Suppressor macrophage treated with lipopolysaccharide for 4 hours (primary cell): Measurements from ENCODE around the gene DDAH1.

ENCODE experiments used
- DNase-seq: peaks from one replicate; pipeline ENCODE4 v3.0.0-alpha.2; 2020

DDAH1 gene

DNA sequence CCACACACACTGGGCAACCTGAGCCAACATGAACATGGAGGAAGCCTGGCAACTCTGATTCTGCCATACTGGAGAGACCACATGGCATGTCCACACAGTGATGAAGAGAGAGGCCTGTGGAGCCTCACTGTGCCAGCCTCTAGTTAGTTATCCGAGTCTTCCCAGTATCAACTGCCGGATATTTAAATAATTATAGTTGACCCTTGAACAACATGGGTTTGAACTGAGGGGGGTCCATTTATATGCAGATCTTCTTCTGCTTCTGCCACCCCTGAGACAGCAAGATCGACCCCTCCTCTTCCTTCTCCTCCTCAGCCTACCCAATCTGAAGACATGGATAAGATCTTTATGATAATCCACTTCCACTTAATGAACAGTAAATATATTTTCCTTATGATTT is 27.8 kb downstream of the DDAH1 start:
- no peak for DNase-seq

GRCh38 chr1:85433096-85433495 is 31.9 kb downstream of the DDAH1 start:
- no peak for DNase-seq

DNA sequence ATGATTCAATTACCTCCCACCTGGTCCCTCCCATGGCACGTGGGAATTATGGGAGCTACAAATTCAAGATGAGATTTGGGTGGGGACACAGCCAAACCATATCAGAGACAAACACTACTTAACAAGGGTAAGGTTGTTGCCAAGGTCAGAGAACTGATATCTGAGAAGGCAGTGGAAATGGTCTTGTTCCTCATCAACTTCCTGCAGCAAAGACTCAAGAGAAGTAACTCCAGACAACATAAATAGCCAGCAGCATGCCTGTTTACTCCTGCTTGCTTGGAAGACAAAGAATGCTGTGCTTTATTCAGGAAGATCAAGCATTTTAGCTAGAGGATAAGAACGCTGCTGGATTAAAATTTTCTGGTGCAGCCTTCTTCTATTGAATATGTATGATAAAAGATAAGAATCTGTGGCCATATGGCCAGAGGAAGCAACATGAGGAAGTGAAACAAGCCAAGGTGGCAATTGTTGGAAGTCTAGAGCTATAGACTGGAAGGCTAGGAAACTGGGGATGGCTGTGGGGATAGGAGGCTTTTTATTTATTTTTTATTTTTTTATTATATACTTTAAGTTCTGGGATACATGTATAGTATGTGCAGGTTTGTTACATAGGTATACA is 36.4 kb downstream of the DDAH1 start:
- DNase-seq, result peak; percentile 33

DNA sequence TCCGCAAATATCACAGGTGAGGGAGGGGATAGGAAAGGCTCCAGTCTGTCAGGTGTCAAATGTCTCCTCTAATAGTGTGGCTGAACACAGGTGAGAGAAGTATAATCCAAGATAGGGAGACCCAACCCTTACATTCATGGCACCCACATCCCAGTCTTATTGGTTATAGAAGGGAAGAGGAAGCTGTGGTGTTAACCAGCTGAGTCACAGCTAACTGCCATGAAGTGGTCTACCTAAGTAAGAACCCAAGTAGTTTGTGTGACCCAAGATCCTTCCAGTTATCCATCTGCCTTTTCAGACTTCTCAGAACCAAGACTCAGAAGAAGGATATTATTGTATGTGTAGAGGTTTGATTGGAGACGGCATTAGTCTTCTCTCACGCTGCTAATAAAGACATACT is 37.1 kb downstream of the DDAH1 start:
- DNase-seq, result no peak

DNA sequence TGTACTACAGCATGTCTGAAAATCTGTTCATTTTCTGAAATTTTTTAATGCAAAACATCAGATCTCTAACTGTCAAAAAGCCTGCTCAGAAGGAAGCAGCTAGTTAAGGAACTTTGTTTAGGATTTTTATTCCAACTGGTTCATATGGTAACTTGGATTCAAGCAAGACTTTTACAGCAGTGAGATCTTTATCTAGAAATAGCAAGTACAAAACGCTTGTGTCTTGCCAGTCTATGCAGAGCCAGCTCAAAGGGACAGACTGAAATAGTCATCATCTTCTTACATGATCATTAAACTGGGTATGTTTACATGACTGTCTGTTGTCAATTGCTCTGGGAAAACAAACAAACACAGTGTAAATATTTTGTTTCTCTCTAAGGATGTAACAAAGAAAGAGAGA is 37.6 kb downstream of the DDAH1 start:
- DNase-seq, result no peak

GRCh38 chr1:85421179-85421578 is 43.8 kb downstream of the DDAH1 start:
- no peak for DNase-seq

GRCh38 chr1:85420199-85420598 is 44.8 kb downstream of the DDAH1 start:
- no peak for DNase-seq

GRCh38 chr1:85417876-85418275 is 47.1 kb downstream of the DDAH1 start:
- no peak for DNase-seq

DNA sequence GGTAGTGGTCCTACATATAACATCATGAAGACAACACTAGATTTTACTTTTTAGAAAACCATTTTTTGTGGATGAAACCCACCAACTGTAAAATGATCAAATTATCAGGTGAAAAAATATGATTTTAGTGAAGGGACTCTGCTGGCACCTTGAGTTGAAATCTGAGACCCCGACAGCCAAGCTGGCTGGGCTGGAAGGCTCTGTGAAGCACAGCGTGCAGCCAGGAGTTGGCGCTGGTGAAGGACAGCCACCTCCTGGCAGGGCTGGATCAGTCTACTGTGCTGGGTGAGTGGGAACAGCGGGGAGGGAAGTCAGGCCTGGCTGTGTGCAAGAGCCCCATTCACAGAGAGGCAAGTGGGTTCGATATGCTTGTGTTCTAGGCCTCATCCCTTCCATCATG is 47.9 kb downstream of the DDAH1 start:
- DNase-seq, result no peak

DNA sequence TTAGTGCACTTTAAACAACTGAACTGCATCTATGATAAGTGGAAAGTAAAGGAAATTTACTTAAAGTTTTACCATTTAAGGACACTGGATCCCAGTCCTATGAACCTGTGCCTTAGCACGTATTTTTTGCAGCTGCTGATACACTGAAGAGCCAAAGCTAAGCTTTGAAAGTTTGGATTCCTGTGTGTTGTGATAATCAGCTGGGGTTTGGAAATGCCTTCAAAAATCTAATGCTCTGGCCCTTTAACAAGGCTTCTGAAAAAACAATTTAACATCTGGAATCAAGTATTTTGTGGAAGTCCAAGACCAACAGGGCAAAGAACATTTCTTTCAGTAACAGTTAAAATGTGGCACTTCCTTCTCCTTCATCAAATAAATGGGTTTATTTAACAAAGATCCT is 51.8 kb downstream of the DDAH1 start:
- no peak for DNase-seq

- no peak for DNase-seq
Observed at GRCh38 chr1:85411567-85412305, 53.2 kb downstream of the DDAH1 start.

DNA sequence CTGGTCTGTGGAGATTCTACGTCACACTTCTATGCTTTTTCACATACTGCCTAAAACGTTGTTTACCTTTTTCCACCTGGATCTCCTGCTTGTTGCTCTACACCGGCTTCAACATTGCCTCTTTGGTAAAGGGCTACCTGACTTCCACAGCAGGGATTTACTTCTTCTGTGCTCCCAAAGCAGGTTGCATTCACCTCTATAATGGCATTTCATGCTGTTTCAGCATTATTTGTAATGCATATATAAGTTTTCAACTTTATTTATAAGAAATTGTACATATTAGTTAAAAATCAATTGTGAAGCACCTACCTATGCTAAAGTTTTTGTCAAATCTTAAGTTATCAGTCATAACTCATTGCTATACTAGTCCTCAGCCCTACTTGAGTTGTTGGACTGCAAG is 55.4 kb downstream of the DDAH1 start:
- no peak for DNase-seq

- DNase-seq, result no peak
Observed at GRCh38 chr1:85407746-85408377, 57.1 kb downstream of the DDAH1 start.

DNA sequence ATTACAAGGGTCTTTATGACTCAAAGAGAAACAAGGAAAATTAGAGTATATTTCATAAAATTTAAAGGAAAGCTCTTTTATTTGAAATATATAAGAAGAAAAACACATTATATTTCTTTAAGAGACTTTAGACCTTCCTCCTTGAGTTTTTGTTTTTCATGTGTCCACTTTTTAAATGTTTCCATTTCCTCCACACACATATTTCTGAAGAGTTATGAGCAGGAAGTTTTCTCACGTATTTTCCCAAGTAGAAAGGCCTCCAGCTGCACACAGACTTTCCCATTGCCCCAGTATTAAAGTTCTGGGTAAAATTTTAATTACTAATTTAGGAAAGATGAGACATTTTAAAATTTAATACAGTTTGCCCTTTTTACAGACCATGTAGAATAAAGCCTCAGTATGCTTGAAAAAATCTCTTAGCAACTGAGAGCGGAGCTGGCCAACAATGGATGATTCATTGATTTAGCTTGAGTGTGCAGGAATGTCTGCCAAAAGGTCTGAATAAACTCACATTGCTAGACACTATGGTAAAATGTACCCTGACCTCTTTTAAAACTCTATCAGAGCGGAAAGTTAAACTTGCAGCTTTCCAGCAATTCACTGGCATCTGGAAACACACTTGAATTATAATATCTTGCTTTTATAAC is 57.9 kb downstream of the DDAH1 start:
- no peak for DNase-seq

GRCh38 chr1:85406081-85406480 is 58.9 kb downstream of the DDAH1 start:
- DNase-seq, result no peak

DNA sequence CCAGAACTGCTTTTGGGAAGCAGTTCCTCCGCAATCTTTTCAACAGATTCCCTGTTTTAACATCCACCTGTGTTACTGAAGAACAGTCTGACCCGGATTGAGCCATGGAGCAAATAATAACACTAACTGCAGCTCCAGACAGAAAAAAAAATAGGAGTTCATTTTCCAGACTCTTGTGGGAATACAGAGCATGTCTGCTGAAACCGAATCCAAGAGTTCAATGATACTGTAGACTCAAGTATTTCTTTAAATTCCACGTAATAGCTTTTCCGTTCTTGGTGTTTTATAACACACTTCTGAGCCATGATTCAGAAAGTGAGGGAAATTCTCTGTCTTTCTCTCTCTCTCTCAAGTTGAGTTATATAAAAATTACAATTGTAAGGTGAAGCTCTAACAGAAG is 60.6 kb downstream of the DDAH1 start:
- DNase-seq, result no peak

GRCh38 chr1:85398391-85399064 is 66.4 kb downstream of the DDAH1 start:
- no peak for DNase-seq

GRCh38 chr1:85397490-85398032 is 67.4 kb downstream of the DDAH1 start:
- DNase-seq, result no peak

DNA sequence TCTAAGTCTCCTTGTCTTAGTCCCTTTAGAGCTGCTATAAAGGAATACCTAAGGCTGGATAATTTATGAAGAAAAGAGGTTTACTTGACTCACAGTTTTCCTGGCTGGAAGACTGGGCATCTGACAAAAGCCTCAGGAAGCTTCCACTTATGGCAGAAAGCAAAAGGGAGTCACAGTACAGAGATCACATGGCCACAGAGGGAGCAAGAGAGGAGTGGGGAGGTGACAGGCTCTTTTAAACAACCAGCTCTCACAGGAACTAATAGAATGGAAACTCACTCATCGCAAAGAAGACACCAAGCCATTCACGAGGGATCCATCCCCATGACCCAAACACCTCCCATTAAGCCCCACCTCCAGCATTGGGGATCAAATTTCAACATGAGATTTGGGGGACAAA is 68.8 kb downstream of the DDAH1 start:
- DNase-seq, result no peak

- no peak for DNase-seq
Observed at GRCh38 chr1:85394130-85394529, 70.8 kb downstream of the DDAH1 start.

- no peak for DNase-seq
Observed at GRCh38 chr1:85393490-85393889, 71.5 kb downstream of the DDAH1 start.

GRCh38 chr1:85388416-85388815 is 76.5 kb downstream of the DDAH1 start:
- DNase-seq, result no peak

- DNase-seq, result no peak
Observed at GRCh38 chr1:85387781-85388180, 77.2 kb downstream of the DDAH1 start.
